Inferior parietal cortex (tissue), 1 donor: ENCODE results near the gene MSH2.
"Not testable (repeated sequence)": the region's sequence is repeated elsewhere in the genome, so short reads cannot be mapped to it uniquely, and the experiment has no call there.

Experiments
- DNase-seq: peaks from one replicate; pipeline ENCODE4 v3.0.0-alpha.2; 2016; ENCODE audit errors: extremely low spot score

MSH2 gene

DNA sequence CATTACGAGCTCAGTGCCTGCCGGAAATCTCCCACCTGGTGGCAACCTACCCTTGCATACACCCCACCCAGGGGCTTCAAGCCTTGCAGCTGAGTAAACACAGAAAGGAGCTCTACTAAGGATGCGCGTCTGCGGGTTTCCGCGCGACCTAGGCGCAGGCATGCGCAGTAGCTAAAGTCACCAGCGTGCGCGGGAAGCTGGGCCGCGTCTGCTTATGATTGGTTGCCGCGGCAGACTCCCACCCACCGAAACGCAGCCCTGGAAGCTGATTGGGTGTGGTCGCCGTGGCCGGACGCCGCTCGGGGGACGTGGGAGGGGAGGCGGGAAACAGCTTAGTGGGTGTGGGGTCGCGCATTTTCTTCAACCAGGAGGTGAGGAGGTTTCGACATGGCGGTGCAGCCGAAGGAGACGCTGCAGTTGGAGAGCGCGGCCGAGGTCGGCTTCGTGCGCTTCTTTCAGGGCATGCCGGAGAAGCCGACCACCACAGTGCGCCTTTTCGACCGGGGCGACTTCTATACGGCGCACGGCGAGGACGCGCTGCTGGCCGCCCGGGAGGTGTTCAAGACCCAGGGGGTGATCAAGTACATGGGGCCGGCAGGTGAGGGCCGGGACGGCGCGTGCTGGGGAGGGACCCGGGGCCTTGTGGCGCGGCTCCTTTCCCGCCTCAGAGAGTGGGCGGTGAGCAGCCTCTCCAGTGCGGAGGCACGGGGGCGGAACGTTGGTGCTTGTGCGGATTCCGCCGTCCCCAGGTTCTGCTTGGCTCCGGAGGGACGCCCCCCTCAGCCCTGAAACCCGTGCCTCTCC is at the start of gene MSH2:
TSS of gene MSH2 (plus strand) at position 352 of the 804 bp plus-strand sequence. CDS start at position 388, 36 bp downstream.
- DNase-seq = peak; percentile 93

DNA sequence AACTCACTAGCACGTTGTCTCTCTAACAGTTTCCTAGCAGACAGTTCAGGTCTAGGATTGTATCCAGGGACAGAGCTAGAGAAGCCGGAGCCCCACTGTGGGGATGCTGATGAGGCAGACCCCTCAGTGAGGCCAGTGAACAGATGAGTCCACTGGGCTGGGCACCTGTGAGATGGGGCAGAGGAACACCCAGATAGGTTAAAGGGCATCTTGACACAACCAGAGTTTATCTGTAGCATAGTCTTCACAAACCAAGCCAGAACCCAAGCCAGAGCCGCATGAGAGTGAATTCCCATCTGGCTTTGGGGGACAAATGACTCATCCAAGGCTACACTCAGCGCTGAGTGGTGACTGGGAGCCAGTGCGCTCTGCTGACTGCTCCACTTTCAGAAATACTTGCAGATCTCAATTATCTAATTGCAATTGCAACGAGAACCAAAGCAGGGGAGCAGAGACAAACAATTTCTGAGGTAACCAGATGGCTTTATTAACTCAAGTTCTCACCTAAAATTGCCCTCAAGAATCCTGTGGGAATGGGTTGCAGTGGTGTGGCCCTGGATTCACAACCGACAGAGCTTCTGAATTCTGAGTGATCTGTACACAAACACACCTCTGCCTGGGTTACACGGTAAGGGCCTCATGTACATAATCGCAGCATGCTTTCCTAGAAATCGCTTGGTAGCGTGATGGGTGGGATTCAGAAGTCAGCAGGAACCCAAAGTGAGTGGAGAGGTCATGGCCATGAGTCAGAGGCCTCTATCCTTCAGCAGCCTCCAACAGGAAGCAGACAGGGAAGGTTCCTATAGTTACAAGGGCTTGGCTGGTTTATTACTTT is 48.7 kb upstream of the MSH2 start:
- no peak for DNase-seq

- DNase-seq = no peak
Measured at GRCh38 chr2:47354848-47355204, 48.1 kb upstream of the MSH2 start.

DNA sequence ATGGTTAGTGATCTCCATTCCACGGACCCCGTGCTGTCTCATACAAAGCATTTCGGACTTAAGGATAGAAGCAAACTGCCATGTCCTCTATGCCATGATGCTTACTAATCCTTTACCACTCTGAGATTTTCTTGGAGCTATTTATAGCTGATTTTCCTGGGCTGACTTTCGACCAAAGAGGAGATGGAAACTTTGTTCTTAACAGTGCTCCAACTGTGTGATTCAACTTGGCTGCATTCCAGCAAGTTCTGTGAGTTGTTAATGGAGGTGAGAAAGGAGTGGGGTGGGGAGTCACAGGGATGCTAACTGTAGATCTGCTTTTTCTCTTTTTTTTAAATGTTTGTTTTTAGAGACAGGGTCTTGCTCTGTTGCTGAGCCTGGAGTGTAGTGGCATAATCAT is 45.5 kb upstream of the MSH2 start:
- DNase-seq = no peak

- no peak for DNase-seq
Measured at GRCh38 chr2:47359375-47359868, 43.5 kb upstream of the MSH2 start.

DNA sequence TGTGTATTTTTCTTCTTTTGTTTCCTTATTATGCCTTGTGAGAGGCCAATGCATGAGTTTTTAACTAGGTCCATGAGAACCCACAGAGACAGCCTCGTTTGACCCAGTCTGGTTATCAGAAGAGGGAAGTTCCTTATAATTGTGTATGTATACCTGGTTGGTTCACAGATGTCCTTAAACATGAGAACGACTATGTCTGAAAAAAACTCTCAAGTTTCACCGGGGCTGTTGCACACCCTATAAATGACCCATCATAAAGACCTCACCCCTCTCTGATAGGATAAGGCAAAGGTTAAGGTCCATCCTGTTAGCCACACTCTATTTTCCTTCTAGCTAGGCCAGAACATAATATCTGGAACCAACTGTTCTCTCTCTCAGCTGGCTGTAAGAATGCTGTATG is 42.7 kb upstream of the MSH2 start:
- DNase-seq = no peak

DNA sequence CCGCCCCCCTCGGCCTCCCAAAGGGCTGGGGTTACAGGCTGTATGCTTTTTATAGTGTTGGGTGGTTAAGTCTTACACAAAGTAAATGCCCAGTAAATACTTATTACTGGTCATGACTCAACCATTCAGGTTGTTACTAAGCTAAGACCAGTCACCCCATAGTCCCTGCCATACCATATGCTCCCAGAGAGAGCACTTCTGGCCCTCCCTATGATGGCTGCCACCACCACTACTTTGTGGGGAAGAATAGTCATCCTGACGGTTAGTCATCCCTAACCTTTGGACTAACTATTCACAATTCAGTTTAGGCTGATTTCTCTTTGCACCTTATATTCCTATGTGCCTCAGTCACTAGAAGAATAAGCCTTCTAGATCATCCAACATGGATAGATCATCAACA is 42.0 kb upstream of the MSH2 start:
- DNase-seq = no peak

DNA sequence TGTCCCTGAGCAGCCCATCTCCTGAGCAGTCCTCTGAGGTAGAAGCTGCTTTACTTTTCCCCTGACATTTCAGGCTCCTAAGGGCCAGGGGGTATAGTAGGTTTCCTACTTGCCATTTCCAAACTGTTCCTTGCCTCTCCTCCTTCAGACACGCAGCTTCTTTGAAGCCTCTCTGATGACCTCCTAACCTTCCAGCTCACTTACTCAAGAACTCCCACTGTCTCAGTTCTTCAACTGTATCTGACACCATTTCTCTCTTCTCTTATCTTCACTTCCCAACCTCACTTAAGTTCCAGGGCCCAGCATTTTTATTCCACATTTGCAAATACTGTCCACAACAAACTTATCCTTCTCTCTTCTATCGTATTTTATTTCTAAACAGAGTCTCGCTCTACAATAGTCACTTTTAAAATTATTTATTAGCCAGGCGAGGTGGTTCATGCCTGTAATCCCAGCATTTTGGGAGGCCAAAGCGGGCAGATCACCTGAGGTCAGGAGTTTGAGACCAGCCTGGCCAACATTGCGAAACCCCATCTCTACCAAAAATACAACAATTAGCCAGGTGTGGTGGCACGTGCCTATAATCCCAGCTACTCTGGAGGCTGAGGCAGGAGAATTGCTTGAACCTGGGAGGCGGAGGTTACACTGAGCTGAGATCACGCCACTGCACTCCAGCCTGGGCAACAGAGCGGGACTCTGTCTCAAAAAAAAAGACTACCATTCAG is 41.3 kb upstream of the MSH2 start:
- DNase-seq = not testable (repeated sequence)

DNA sequence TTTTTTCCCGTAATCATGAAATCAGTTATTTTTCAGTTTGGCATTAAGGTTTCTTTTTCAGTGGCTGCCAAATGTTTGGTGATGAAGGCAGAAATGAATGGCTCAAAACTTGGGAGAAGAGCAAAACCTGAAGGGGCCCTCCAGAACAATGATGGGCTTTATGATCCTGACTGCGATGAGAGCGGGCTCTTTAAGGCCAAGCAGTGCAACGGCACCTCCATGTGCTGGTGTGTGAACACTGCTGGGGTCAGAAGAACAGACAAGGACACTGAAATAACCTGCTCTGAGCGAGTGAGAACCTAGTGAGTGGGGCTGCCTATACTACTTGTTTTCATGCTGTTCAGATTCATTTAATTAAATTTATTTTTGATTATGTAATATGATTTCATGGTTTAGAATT is 29.2 kb upstream of the MSH2 start:
- no peak for DNase-seq

DNA sequence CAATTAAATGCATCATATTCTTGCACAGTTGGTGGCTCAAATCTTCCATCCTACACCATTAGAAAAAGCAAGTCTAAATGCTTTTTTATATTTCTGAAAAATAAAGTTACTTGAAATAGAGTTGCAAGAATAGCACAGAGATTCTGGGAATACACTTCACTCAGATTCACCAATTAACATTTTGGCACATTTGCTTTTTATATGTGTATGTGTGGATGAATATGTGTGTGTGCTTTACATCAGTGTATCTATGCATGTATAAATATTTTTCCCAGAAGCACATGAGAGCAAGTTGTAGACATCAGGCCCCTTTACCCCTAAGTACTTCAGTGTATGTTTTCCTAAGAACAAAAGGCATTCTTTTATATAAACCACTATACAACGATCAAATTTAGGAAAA is 27.6 kb upstream of the MSH2 start:
- no peak for DNase-seq

DNA sequence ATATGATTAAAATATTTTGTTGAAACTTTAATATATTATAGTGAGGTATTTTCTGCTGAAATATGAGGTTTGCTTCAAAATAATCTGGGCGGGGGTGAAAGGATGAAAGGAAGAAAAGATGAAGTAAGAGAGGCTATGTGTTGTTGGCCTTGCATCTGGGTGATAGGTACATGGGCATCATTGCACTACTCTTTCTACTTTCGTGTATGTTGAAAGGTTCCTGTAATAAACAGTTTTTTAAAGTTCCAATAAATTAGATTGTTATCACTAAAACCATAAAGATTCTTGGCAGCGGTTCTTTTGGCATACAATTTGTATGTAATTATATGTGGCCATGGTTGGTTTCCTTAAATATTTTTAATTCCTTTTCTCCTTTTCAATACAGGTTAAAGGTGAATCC is 23.6 kb upstream of the MSH2 start:
- DNase-seq = no peak

- no peak for DNase-seq
Measured at GRCh38 chr2:47381408-47381807, 21.5 kb upstream of the MSH2 start.

DNA sequence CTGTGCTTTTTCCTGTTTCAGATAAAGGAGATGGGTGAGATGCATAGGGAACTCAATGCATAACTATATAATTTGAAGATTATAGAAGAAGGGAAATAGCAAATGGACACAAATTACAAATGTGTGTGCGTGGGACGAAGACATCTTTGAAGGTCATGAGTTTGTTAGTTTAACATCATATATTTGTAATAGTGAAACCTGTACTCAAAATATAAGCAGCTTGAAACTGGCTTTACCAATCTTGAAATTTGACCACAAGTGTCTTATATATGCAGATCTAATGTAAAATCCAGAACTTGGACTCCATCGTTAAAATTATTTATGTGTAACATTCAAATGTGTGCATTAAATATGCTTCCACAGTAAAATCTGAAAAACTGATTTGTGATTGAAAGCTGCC is 16.4 kb upstream of the MSH2 start:
- no peak for DNase-seq

DNA sequence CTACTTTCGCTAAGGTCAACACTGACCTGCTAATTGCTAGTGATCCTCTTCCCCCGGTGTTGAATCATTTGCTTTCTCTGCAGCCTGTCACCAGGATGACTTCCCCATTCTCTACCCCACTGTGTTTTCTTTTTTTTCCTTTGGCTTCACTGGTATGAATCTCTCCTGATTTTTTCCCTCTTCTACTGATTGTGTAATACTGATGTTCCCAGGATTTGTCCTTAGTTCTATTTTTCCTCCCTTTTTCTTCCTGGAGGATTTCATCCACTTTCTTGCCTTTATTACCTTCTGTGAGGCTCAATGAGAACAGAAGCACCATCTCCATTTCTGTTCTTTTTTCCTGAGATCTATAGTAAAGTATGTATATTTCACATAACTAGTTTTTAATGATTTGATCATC is 14.1 kb upstream of the MSH2 start:
- no peak for DNase-seq

- no peak for DNase-seq
Measured at GRCh38 chr2:47389692-47390091, 13.3 kb upstream of the MSH2 start.

GRCh38 chr2:47401789-47402554 is 984 bp upstream of the MSH2 start:
- DNase-seq = no peak

DNA sequence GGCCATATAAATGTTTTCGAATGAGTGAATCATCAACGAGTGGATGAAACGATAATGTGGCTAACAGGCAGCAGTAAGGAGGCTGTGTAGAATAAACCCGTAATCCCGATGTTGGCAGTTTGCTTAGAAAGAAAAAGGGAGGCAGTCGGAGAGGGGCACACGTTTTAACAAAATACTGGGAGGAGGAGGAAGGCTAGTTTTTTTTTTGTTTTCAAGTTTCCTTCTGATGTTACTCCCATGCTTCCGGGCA is 476 bp upstream of the MSH2 start:
- DNase-seq = no peak

DNA sequence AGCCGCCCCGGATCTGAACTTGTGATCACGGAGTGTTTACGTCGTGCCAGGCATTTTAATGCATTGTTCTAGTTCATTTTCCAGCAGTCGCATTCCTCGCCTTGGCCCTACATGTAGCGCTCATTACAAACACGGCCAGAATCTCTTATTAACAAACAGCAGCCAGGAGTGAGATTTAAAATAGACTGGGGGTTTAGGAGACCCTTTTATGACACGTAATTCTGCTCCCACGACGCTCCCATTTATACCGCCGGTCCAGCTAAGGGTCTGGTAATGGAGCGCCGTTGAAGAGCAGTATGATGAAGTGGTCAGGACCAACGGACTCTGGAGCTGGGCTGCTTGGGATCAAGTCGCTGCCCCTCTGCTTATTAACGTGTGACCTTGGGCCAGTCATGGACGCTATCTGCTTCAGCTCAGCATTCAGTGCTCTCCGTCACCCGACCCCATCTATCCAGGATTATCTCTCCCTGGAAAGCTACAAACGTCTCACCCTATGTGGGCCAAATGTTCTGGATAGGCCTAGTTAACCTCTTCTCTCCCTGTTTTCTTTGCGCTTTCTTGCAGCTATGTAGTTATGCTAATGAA is 745 bp downstream of the MSH2 start:
- no peak for DNase-seq

GRCh38 chr2:47404356-47404755 is 1.4 kb downstream of the MSH2 start:
- DNase-seq = no peak

- DNase-seq = no peak
Measured at GRCh38 chr2:47405757-47406156, 2.8 kb downstream of the MSH2 start.

- DNase-seq = not testable (repeated sequence)
Measured at GRCh38 chr2:47406649-47407330, 3.8 kb downstream of the MSH2 start.
